GM23338 (cell line): ENCODE measurements around the gene RBM12. TPM values are rescaled to one million over a fixed set of nuclear protein-coding genes. Genes with fewer than 3 reads are reported as not detected.

ENCODE experiments used
- ATAC-seq: fragments of 200-7000 bp; cut with Tn5 transposase; 3 replicates; pipeline ENCODE4 v1.9.1; 2020
- DNase-seq: peaks from one replicate; pipeline ENCODE4 v3.0.0-alpha.2; 2015; ENCODE audit warnings: low spot score
- H2AFZ ChIP-seq: fragments of 200-600 bp; sonication (generic); 2 replicates; pipeline ENCODE4 v1.8.0; 2016; ENCODE audit warnings: antibody characterized with exemption, mild to moderate bottlenecking, moderate library complexity
- H3F3A ChIP-seq: fragments of 200-600 bp; sonication (generic); replicated peaks from 2 replicates; pipeline ENCODE4 v1.8.0; 2017; ENCODE audit warnings: antibody characterized with exemption, mixed run types, low read depth
- H3K27ac ChIP-seq: fragments of 200-600 bp; sonication (generic); 2 replicates; pipeline ENCODE4 v1.6.1; 2016; ENCODE audit warnings: low read depth
- H3K27me3 ChIP-seq: fragments of 200-600 bp; sonication (generic); 2 replicates; pipeline ENCODE4 v1.8.0; 2016; ENCODE audit warnings: mild to moderate bottlenecking, mixed run types, moderate library complexity; ENCODE audit not compliant: insufficient read depth
- H3K36me3 ChIP-seq: fragments of 200-600 bp; sonication (generic); 2 replicates; pipeline ENCODE4 v1.8.0; 2016; ENCODE audit warnings: mild to moderate bottlenecking; ENCODE audit not compliant: insufficient read depth
- H3K4me1 ChIP-seq: fragments of 200-600 bp; sonication (generic); 2 replicates; pipeline ENCODE4 v1.8.0; 2016; ENCODE audit warnings: mild to moderate bottlenecking, moderate library complexity; ENCODE audit not compliant: insufficient read depth
- H3K4me2 ChIP-seq: fragments of 200-600 bp; sonication (generic); 2 replicates; pipeline ENCODE4 v1.7.1; 2017; ENCODE audit warnings: mixed run types
- H3K4me3 ChIP-seq: fragments of 200-600 bp; sonication (generic); 2 replicates; pipeline ENCODE4 v1.6.1; 2016; ENCODE audit warnings: mixed run types
- H3K79me2 ChIP-seq: fragments of 200-600 bp; sonication (generic); replicated peaks from 2 replicates; pipeline ENCODE4 v1.8.0; 2017; ENCODE audit warnings: mild to moderate bottlenecking; ENCODE audit not compliant: insufficient read depth
- H3K9me2 ChIP-seq: fragments of 200-600 bp; sonication (generic); 2 replicates; pipeline ENCODE4 v1.8.0; 2017; ENCODE audit not compliant: insufficient read depth
- H4K20me1 ChIP-seq: fragments of 200-600 bp; sonication (generic); replicated peaks from 2 replicates; pipeline ENCODE4 v1.8.0; 2017; ENCODE audit warnings: mild to moderate bottlenecking; ENCODE audit not compliant: insufficient read depth
- H3K27ac Mint-ChIP-seq: 2 replicates; pipeline ENCODE4 v1.8.0; 2020; ENCODE audit warnings: inconsistent platforms, mild to moderate bottlenecking, moderate library complexity, mixed read lengths
- H3K27me3 Mint-ChIP-seq: 3 replicates; pipeline ENCODE4 v1.8.0; 2022; ENCODE audit warnings: low read depth, mild to moderate bottlenecking, moderate library complexity, mixed read lengths, inconsistent platforms; ENCODE audit not compliant: insufficient read depth, poor library complexity
- H3K36me3 Mint-ChIP-seq: 3 replicates; pipeline ENCODE4 v1.8.0; 2021; ENCODE audit warnings: low read depth, mild to moderate bottlenecking, inconsistent platforms, moderate library complexity, mixed read lengths
- H3K4me1 Mint-ChIP-seq: 3 replicates; pipeline ENCODE4 v1.8.0; 2020; ENCODE audit warnings: mild to moderate bottlenecking, inconsistent platforms, mixed read lengths
- H3K4me3 Mint-ChIP-seq: 3 replicates; pipeline ENCODE4 v1.8.0; 2021; ENCODE audit warnings: moderate library complexity, mild to moderate bottlenecking, inconsistent platforms, mixed read lengths
- H3K9me3 Mint-ChIP-seq: 3 replicates; pipeline ENCODE4 v1.8.0; 2020; ENCODE audit warnings: moderate library complexity, mild to moderate bottlenecking, inconsistent platforms, mixed read lengths
- EZH2phosphoT487 ChIP-seq: fragments of 200-600 bp; sonication (generic); IDR thresholded peaks from one replicate; pipeline ENCODE4 v1.8.1; 2018; ENCODE audit warnings: antibody characterized with exemption; ENCODE audit not compliant: unreplicated experiment
- NANOG ChIP-seq: IDR thresholded peaks from 2 replicates; pipeline ENCODE4 v1.6.1; 2016; ENCODE audit warnings: antibody characterized with exemption, borderline replicate concordance
- POLR2AphosphoS5 ChIP-seq: IDR thresholded peaks from 2 replicates; pipeline ENCODE4 v1.6.1; 2016; ENCODE audit warnings: antibody characterized with exemption, low read depth
- STAT1 ChIP-seq: IDR thresholded peaks from one replicate; pipeline ENCODE4 v1.6.1; 2016; ENCODE audit warnings: antibody characterized with exemption; ENCODE audit not compliant: unreplicated experiment
- ZNF114 ChIP-seq: fragments of 250-450 bp; sonication (Bioruptor Pico); IDR thresholded peaks from 2 replicates; pipeline ENCODE4 v1.5.0; 2020; ENCODE audit warnings: mild to moderate bottlenecking, moderate library complexity
- ZNF331 ChIP-seq: fragments of 250-450 bp; sonication (Bioruptor Pico); IDR thresholded peaks from 2 replicates; pipeline ENCODE4 v1.5.0; 2020; ENCODE audit warnings: low read depth, mild to moderate bottlenecking, moderate library complexity
- polyA plus RNA-seq: library from polyadenylated mRNA; unstranded; fragments of >200 nt; fragmentation: Nextera tagmentation; extraction: Ambion mirVana; gene quantifications from 2 replicates; pipeline ENCODE4 v1.2.1, GENCODE V29; 2016
- total RNA-seq: library from RNA; depleted of rRNA; stranded (reverse); fragments of >200 nt; shearing (Covaris generic); gene quantifications from 2 replicates; pipeline ENCODE4 v1.2.3, GENCODE V29; 2014
- TF ChIP-seq, protein P1 (sequence below): IDR thresholded peaks from one replicate; pipeline ENCODE4 v1.6.1; 2018; ENCODE audit warnings: antibody characterized with exemption; ENCODE audit not compliant: unreplicated experiment
- TF ChIP-seq, protein P2 (sequence below): fragments of 250-450 bp; sonication (Bioruptor Pico); IDR thresholded peaks from 2 replicates; pipeline ENCODE4 v1.5.0; 2020; ENCODE audit warnings: mild to moderate bottlenecking, moderate library complexity
- TF ChIP-seq, protein P3 (sequence below), 2 experiments: fragments of 200-600 bp in 1 of 2; sonication (generic) in 1 of 2; conservative IDR thresholded peaks; 2 replicates each; pipeline versions ENCODE4 v1.5.1 to v1.6.1; 2016 to 2017; ENCODE audit warnings: antibody characterized with exemption in 2 of 2, low read depth in 2 of 2, mild to moderate bottlenecking in 2 of 2, moderate library complexity in 1 of 2
- TF ChIP-seq, protein P4 (sequence below): IDR thresholded peaks from 2 replicates; pipeline ENCODE4 v1.6.1; 2016; ENCODE audit warnings: antibody characterized with exemption

Gene RBM12
- total and polyA plus RNA-seq, 2 experiments from 2014 or later, result 22.3 to 82.2 TPM

DNA sequence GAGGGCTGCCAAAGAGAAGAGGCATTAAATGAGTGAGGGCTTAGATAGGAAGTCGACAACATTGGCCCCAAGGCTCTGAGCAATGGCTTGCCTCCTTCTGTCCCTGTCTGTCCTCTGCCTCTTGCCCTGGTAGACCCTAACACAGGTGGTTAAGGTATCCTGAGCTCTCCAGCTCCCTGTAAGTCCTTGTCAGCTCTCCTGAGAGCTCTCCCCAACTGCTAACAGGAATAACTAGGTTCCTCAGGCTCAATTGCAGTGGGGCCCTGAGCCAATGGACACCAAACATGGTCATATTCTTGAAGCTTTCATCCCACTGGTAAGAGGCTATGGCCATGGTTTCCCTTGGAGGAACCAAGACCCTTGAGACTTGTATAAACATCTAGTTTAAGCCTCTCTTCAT is 5.0 kb upstream of the RBM12 start (continued):
- TF ChIP-seq, protein P1, sequence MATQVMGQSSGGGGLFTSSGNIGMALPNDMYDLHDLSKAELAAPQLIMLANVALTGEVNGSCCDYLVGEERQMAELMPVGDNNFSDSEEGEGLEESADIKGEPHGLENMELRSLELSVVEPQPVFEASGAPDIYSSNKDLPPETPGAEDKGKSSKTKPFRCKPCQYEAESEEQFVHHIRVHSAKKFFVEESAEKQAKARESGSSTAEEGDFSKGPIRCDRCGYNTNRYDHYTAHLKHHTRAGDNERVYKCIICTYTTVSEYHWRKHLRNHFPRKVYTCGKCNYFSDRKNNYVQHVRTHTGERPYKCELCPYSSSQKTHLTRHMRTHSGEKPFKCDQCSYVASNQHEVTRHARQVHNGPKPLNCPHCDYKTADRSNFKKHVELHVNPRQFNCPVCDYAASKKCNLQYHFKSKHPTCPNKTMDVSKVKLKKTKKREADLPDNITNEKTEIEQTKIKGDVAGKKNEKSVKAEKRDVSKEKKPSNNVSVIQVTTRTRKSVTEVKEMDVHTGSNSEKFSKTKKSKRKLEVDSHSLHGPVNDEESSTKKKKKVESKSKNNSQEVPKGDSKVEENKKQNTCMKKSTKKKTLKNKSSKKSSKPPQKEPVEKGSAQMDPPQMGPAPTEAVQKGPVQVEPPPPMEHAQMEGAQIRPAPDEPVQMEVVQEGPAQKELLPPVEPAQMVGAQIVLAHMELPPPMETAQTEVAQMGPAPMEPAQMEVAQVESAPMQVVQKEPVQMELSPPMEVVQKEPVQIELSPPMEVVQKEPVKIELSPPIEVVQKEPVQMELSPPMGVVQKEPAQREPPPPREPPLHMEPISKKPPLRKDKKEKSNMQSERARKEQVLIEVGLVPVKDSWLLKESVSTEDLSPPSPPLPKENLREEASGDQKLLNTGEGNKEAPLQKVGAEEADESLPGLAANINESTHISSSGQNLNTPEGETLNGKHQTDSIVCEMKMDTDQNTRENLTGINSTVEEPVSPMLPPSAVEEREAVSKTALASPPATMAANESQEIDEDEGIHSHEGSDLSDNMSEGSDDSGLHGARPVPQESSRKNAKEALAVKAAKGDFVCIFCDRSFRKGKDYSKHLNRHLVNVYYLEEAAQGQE, result no peak

DNA sequence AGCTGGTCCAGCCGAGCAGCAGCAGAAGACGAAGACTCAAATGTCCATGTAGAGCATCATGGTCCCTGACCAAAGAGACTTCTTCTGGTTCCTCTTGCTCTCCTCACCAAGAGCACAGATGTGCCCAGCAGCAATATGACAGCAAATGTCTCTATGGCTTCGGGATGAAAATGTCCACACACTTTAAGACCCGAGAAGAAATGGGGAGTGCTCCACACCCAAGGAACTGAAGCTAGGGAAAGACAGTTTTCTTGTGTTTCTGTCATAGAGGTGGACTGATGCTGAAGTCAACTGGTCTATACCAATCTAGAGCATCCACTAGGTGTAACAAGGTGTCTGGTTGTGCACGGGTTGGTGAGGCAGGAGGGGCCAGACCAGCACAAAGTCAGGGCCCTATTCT is 4.5 kb upstream of the RBM12 start:
- no peak for DNase-seq
- Histone ChIP-seq H3K27me3 (no peaks in the 10 kb centered on the region), H3F3A (no peaks in the 10 kb centered on the region), H3K4me3 (no peak overlapping the region), H4K20me1 (no peaks in the 10 kb centered on the region), H3K9me2 (no peaks in the 10 kb centered on the region), H3K36me3 (peaks cover 9% of the 10 kb centered on the region; the same call in 1 of the 2 replicates), H3K4me2 (no peak overlapping the region), H2AFZ (no peak overlapping the region), H3K79me2 (peaks cover 5% of the 10 kb centered on the region), H3K27ac (no peak overlapping the region), H3K4me1 (no peaks in the 10 kb centered on the region)
- H3K9me3 Mint-ChIP-seq, result no peaks in the 10 kb centered on the region
- no peak for ATAC-seq
- no peak overlapping the region for H3K4me3 Mint-ChIP-seq
- peaks cover 9% of the 10 kb centered on the region for H3K27me3 Mint-ChIP-seq
- peaks cover 26% of the 10 kb centered on the region for H3K36me3 Mint-ChIP-seq
- no peak overlapping the region for H3K27ac Mint-ChIP-seq
- peaks cover 3% of the 10 kb centered on the region; the same call in 1 of the 3 replicates for H3K4me1 Mint-ChIP-seq
- TF ChIP-seq, protein P2, sequence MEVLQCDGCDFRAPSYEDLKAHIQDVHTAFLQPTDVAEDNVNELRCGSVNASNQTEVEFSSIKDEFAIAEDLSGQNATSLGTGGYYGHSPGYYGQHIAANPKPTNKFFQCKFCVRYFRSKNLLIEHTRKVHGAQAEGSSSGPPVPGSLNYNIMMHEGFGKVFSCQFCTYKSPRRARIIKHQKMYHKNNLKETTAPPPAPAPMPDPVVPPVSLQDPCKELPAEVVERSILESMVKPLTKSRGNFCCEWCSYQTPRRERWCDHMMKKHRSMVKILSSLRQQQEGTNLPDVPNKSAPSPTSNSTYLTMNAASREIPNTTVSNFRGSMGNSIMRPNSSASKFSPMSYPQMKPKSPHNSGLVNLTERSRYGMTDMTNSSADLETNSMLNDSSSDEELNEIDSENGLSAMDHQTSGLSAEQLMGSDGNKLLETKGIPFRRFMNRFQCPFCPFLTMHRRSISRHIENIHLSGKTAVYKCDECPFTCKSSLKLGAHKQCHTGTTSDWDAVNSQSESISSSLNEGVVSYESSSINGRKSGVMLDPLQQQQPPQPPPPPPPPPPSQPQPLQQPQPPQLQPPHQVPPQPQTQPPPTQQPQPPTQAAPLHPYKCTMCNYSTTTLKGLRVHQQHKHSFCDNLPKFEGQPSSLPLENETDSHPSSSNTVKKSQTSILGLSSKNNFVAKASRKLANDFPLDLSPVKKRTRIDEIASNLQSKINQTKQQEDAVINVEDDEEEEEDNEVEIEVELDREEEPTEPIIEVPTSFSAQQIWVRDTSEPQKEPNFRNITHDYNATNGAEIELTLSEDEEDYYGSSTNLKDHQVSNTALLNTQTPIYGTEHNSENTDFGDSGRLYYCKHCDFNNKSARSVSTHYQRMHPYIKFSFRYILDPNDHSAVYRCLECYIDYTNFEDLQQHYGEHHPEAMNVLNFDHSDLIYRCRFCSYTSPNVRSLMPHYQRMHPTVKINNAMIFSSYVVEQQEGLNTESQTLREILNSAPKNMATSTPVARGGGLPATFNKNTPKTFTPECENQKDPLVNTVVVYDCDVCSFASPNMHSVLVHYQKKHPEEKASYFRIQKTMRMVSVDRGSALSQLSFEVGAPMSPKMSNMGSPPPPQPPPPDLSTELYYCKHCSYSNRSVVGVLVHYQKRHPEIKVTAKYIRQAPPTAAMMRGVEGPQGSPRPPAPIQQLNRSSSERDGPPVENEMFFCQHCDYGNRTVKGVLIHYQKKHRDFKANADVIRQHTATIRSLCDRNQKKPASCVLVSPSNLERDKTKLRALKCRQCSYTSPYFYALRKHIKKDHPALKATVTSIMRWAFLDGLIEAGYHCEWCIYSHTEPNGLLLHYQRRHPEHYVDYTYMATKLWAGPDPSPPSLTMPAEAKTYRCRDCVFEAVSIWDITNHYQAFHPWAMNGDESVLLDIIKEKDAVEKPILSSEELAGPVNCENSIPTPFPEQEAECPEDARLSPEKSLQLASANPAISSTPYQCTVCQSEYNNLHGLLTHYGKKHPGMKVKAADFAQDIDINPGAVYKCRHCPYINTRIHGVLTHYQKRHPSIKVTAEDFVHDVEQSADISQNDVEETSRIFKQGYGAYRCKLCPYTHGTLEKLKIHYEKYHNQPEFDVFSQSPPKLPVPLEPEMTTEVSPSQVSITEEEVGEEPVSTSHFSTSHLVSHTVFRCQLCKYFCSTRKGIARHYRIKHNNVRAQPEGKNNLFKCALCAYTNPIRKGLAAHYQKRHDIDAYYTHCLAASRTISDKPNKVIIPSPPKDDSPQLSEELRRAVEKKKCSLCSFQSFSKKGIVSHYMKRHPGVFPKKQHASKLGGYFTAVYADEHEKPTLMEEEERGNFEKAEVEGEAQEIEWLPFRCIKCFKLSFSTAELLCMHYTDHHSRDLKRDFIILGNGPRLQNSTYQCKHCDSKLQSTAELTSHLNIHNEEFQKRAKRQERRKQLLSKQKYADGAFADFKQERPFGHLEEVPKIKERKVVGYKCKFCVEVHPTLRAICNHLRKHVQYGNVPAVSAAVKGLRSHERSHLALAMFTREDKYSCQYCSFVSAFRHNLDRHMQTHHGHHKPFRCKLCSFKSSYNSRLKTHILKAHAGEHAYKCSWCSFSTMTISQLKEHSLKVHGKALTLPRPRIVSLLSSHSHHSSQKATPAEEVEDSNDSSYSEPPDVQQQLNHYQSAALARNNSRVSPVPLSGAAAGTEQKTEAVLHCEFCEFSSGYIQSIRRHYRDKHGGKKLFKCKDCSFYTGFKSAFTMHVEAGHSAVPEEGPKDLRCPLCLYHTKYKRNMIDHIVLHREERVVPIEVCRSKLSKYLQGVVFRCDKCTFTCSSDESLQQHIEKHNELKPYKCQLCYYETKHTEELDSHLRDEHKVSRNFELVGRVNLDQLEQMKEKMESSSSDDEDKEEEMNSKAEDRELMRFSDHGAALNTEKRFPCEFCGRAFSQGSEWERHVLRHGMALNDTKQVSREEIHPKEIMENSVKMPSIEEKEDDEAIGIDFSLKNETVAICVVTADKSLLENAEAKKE (CRISPR knock-in tag), result no peak
- TF ChIP-seq EZH2phosphoT487 (no peak), ZNF331 (CRISPR knock-in tag) (no peak), POLR2AphosphoS5 (no peak), NANOG (no peak), ZNF114 (no peak), STAT1 (no peak)
- TF ChIP-seq, protein P3, sequence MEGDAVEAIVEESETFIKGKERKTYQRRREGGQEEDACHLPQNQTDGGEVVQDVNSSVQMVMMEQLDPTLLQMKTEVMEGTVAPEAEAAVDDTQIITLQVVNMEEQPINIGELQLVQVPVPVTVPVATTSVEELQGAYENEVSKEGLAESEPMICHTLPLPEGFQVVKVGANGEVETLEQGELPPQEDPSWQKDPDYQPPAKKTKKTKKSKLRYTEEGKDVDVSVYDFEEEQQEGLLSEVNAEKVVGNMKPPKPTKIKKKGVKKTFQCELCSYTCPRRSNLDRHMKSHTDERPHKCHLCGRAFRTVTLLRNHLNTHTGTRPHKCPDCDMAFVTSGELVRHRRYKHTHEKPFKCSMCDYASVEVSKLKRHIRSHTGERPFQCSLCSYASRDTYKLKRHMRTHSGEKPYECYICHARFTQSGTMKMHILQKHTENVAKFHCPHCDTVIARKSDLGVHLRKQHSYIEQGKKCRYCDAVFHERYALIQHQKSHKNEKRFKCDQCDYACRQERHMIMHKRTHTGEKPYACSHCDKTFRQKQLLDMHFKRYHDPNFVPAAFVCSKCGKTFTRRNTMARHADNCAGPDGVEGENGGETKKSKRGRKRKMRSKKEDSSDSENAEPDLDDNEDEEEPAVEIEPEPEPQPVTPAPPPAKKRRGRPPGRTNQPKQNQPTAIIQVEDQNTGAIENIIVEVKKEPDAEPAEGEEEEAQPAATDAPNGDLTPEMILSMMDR (conservative IDR thresholded peaks at IDR 0.05; ENCODE audit: low read depth in 2 of 2), result no peak
- TF ChIP-seq, protein P4, sequence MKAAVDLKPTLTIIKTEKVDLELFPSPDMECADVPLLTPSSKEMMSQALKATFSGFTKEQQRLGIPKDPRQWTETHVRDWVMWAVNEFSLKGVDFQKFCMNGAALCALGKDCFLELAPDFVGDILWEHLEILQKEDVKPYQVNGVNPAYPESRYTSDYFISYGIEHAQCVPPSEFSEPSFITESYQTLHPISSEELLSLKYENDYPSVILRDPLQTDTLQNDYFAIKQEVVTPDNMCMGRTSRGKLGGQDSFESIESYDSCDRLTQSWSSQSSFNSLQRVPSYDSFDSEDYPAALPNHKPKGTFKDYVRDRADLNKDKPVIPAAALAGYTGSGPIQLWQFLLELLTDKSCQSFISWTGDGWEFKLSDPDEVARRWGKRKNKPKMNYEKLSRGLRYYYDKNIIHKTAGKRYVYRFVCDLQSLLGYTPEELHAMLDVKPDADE, result no peak
